Fibroblast of villous mesenchyme (primary cell): ENCODE measurements around the gene DEPDC5. TPM values are rescaled to one million over a fixed set of nuclear protein-coding genes. Genes with fewer than 3 reads are reported as not detected.
A peak's percentile ranks its signal among the peaks of the same experiment; 100 is the strongest.

Source experiments
- DNase-seq: peaks from one replicate; pipeline ENCODE4 v3.0.0-alpha.2; 2010; ENCODE audit warnings: low read depth
- H3K4me3 ChIP-seq: 2 replicates; pipeline ENCODE4 v1.5.1; 2011; ENCODE audit warnings: low read depth, mild to moderate bottlenecking, low read length
- CTCF ChIP-seq: IDR thresholded peaks from 2 replicates; pipeline ENCODE4 v1.5.1; 2012; ENCODE audit warnings: low read depth, mild to moderate bottlenecking, low read length; ENCODE audit not compliant: insufficient read depth
- total RNA-seq: library from RNA; depleted of rRNA; stranded (reverse); fragments of >200 nt; gene quantifications from 2 replicates; pipeline ENCODE4 v1.2.3, GENCODE V29; 2012

Gene DEPDC5
- total RNA-seq, 1 donor = 13.0 TPM

GRCh38 chr22:31872209-31872608 lies 118.4 kb downstream of the DEPDC5 start:
- peak; percentile 14 for DNase-seq
- TF ChIP-seq CTCF = peak; percentile 31

GRCh38 chr22:31874821-31875220 lies 121.0 kb downstream of the DEPDC5 start:
- no peak overlapping the region for H3K4me3 ChIP-seq
- no peak for DNase-seq
- TF ChIP-seq CTCF = no peak

More at GRCh38 chr22:31872209-31872608, 118.4 kb downstream of the DEPDC5 start:
- H3K4me3 ChIP-seq = no peak overlapping the region

- H3K4me3 ChIP-seq = no peak overlapping the region
- peak; percentile 24 for DNase-seq
- no peak for TF ChIP-seq CTCF
Observed at GRCh38 chr22:31876156-31876920, 122.5 kb downstream of the DEPDC5 start.

- no peak for TF ChIP-seq CTCF
- no peak for DNase-seq
- H3K4me3 ChIP-seq = no peak overlapping the region
Observed at GRCh38 chr22:31879585-31879984, 125.8 kb downstream of the DEPDC5 start.

- H3K4me3 ChIP-seq = no peak overlapping the region
- no peak for DNase-seq
- no peak for TF ChIP-seq CTCF
Observed at GRCh38 chr22:31881200-31881599, 127.4 kb downstream of the DEPDC5 start.

GRCh38 chr22:31881865-31882264 lies 128.0 kb downstream of the DEPDC5 start:
- no peak for DNase-seq
- TF ChIP-seq CTCF = no peak
- H3K4me3 ChIP-seq = no peak overlapping the region

GRCh38 chr22:31882971-31883370 lies 129.2 kb downstream of the DEPDC5 start:
- H3K4me3 ChIP-seq = no peak overlapping the region
- TF ChIP-seq CTCF = no peak
- no peak for DNase-seq
